ENCODE results near the gene TCF15.

Gene TCF15

GRCh38 chr20:605237-605636 is 4.9 kb downstream of the TCF15 start (continued):
- TF ChIP-seq RARB (CRISPR knock-in tag; IDR thresholded peaks at IDR 0.05) = no peak
- TF ChIP-seq ARNTL (CRISPR knock-in tag; IDR thresholded peaks at IDR 0.05; ENCODE audit: borderline replicate concordance, low read depth) = no peak
- no peak for TF ChIP-seq ISL1 (CRISPR knock-in tag; IDR thresholded peaks at IDR 0.05)

- no peak for TF ChIP-seq OSR1 (CRISPR knock-in tag; IDR thresholded peaks at IDR 0.05)
- TF ChIP-seq SNAI2 (CRISPR knock-in tag; IDR thresholded peaks at IDR 0.05) = no peak
- no peak for TF ChIP-seq CSRNP3 (CRISPR knock-in tag; IDR thresholded peaks at IDR 0.05)
Observed at GRCh38 chr20:603116-603640, 6.9 kb downstream of the TCF15 start.

GRCh38 chr20:602111-602970 is 7.8 kb downstream of the TCF15 start:
- no peak for ATAC-seq
- TF ChIP-seq ESRRG (CRISPR knock-in tag; IDR thresholded peaks at IDR 0.05) (no peak), ZNF8 (CRISPR knock-in tag; IDR thresholded peaks at IDR 0.05) (no peak), PPARA (CRISPR knock-in tag; IDR thresholded peaks at IDR 0.05; ENCODE audit: borderline replicate concordance) (no peak), CSRNP3 (CRISPR knock-in tag; IDR thresholded peaks at IDR 0.05) (no peak), TSHZ2 (CRISPR knock-in tag; IDR thresholded peaks at IDR 0.05) (no peak), ZC3H10 (CRISPR knock-in tag; IDR thresholded peaks at IDR 0.05) (no peak), ISL1 (CRISPR knock-in tag; IDR thresholded peaks at IDR 0.05) (no peak), CREB5 (CRISPR knock-in tag; IDR thresholded peaks at IDR 0.05; ENCODE audit: low read depth) (no peak), ARNTL (CRISPR knock-in tag; IDR thresholded peaks at IDR 0.05; ENCODE audit: borderline replicate concordance, low read depth) (no peak)

More at GRCh38 chr20:603116-603640, 6.9 kb downstream of the TCF15 start:
- ATAC-seq = no peak

- no peak for ATAC-seq
- TF ChIP-seq BACH2 (CRISPR knock-in tag; IDR thresholded peaks at IDR 0.05; ENCODE audit: borderline replicate concordance) (no peak), SNAI2 (CRISPR knock-in tag; IDR thresholded peaks at IDR 0.05) (no peak), CSDC2 (CRISPR knock-in tag; IDR thresholded peaks at IDR 0.05) (no peak)
Observed at GRCh38 chr20:600736-601135, 9.4 kb downstream of the TCF15 start.

- no peak for ATAC-seq
- TF ChIP-seq ZNF565 (CRISPR knock-in tag; conservative IDR thresholded peaks at IDR 0.05; ENCODE audit: low read depth) (no peak), TSHZ2 (CRISPR knock-in tag; IDR thresholded peaks at IDR 0.05) (no peak), ZNF70 (CRISPR knock-in tag; IDR thresholded peaks at IDR 0.05) (no peak), ZNF8 (CRISPR knock-in tag; IDR thresholded peaks at IDR 0.05) (no peak), ZFP3 (CRISPR knock-in tag; IDR thresholded peaks at IDR 0.05) (no peak), ZFP30 (CRISPR knock-in tag; IDR thresholded peaks at IDR 0.05) (no peak), CSDC2 (CRISPR knock-in tag; IDR thresholded peaks at IDR 0.05) (no peak), CREB5 (CRISPR knock-in tag; IDR thresholded peaks at IDR 0.05; ENCODE audit: low read depth) (no peak), TCF4 (CRISPR knock-in tag; IDR thresholded peaks at IDR 0.05; ENCODE audit: borderline replicate concordance) (no peak), OSR1 (CRISPR knock-in tag; IDR thresholded peaks at IDR 0.05) (no peak), POU6F1 (CRISPR knock-in tag; IDR thresholded peaks at IDR 0.05; ENCODE audit: borderline replicate concordance, low read depth) (no peak), ZC3H10 (CRISPR knock-in tag; IDR thresholded peaks at IDR 0.05) (no peak)
Observed at GRCh38 chr20:600141-600540, 10.0 kb downstream of the TCF15 start.

All from SK-N-SH treated with all-trans-retinoic acid at 6 μM for 48 hours (cell line).